Adrenal gland (tissue), 5 donors: ENCODE results near the gene ENAH.

Experiments used
- CTCF ChIP-seq, 6 experiments: fragments of 450-650 bp in 4 of 6; fragments of 200-600 bp in 2 of 6; sonication (generic) in 1 of 6; IDR thresholded peaks; 1 replicate in 5 of 6; 2 replicates in 1 of 6; pipeline versions ENCODE4 v1.5.1 to v1.8.0; 2016 to 2021; ENCODE audit warnings: antibody characterized with exemption in 6 of 6, mild to moderate bottlenecking in 2 of 6, moderate library complexity in 1 of 6
- POLR2A ChIP-seq, 2 donors: fragments of 450-650 bp; IDR thresholded peaks; one replicate each; pipeline ENCODE4 v1.6.1; 2017; ENCODE audit warnings: antibody characterized with exemption in 2 of 2, mild to moderate bottlenecking in 2 of 2, moderate library complexity in 1 of 2
- donor health status: DM: no; HTN: no; CAD: no.

GRCh38 chr1:225509376-225509707 lies 143.6 kb downstream of the ENAH start:
- TF ChIP-seq CTCF (IDR thresholded peaks at IDR 0.05) = no peak
- TF ChIP-seq POLR2A (IDR thresholded peaks at IDR 0.05) = no peak
